Right lobe of liver (tissue), 6 donors: Measurements from ENCODE around the gene IFT88. TPM values are rescaled to one million over a fixed set of nuclear protein-coding genes. Genes with fewer than 3 reads are reported as not detected.

Experiments
- ATAC-seq, 4 donors: fragments of 200-7000 bp; cut with Tn5 transposase; one replicate each; pipeline ENCODE4 v1.9.1; 2020; ENCODE audit warnings: mild to moderate bottlenecking in 4 of 4, moderate library complexity in 4 of 4
- DNase-seq, 3 donors: peaks; one replicate each; pipeline ENCODE4 v3.0.0-alpha.2; 2020
- H3K27ac ChIP-seq, 3 donors: fragments of 200-600 bp; one replicate each; pipeline ENCODE4 v1.8.0; 2022
- H3K27me3 ChIP-seq, 2 donors: fragments of 200-600 bp; one replicate each; pipeline ENCODE4 v1.8.0; 2022
- H3K36me3 ChIP-seq, 4 donors: fragments of 200-600 bp; sonication (generic) in 1 of 4; one replicate each; pipeline versions ENCODE4 v1.5.1 to v1.8.0; 2017 to 2022; ENCODE audit warnings: control low read depth in 1 of 4
- H3K4me1 ChIP-seq, 4 donors: fragments of 200-600 bp; sonication (generic) in 1 of 4; one replicate each; pipeline versions ENCODE4 v1.5.1 to v1.8.0; 2017 to 2022; ENCODE audit warnings: control low read depth in 1 of 4
- H3K4me3 ChIP-seq, 3 donors: fragments of 200-600 bp; one replicate each; pipeline ENCODE4 v1.8.0; 2022
- H3K9me3 ChIP-seq, 4 donors: fragments of 200-600 bp; sonication (generic) in 1 of 4; one replicate each; pipeline versions ENCODE4 v1.5.1 to v1.8.0; 2017 to 2022; ENCODE audit warnings: control low read depth in 1 of 4
- POLR2A ChIP-seq: fragments of 450-650 bp; IDR thresholded peaks from one replicate; pipeline ENCODE4 v1.6.1; 2017; ENCODE audit warnings: antibody characterized with exemption, mild to moderate bottlenecking
- WGBS: methylation state at CpG from one replicate; pipeline ENCODE4 v1.1.6; 2018; ENCODE audit warnings: low coverage, low lambda C conversion rate; ENCODE audit not compliant: insufficient coverage; ENCODE audit errors: missing lambda C conversion rate; 5-methylcytosine and 5-hydroxymethylcytosine counted together
- intact Hi-C, 2 donors: fragments of 100-400 bp; cut with DNase I; formaldehyde crosslinking; loops; one replicate each; pipeline versions ENCODE4 v1.11.2 to v1.14.1; 2022
- total RNA-seq, 6 experiments: library from RNA; depleted of rRNA in 2 of 6; stranded (reverse); fragments of >200 nt in 2 of 6; fragmentation: NEBNext Ultra II Directional in 3 of 6; extraction: Animal tissue kit (Norgen Biotek cat#: 25700) in 3 of 6; gene quantifications; one replicate each; pipeline versions ENCODE4 v1.1.0 to v1.2.4, GENCODE V29; 2016 to 2023
- TF ChIP-seq, protein P1 (sequence below), 4 donors: fragments of 200-600 bp in 3 of 4; fragments of 450-650 bp in 1 of 4; IDR thresholded peaks; one replicate each; pipeline versions ENCODE4 v1.5.1 to v1.8.0; 2016 to 2022; ENCODE audit warnings: antibody characterized with exemption in 4 of 4, mild to moderate bottlenecking in 2 of 4
- donor health status: DM: no; HTN: yes; CAD: no.
- donor health status: DM: no; HTN: no; CAD: no.
- donor health status: DM: no; HTN: no; CAD: no.
- donor health status: DM: no; HTN: yes; CAD: no.
- donor health status: DM: no; HTN: yes; CAD: no.

The IFT88 gene
- total RNA-seq, 6 experiments from 2014 or later = 7.9 to 17.6 (median 11.8) TPM

DNA sequence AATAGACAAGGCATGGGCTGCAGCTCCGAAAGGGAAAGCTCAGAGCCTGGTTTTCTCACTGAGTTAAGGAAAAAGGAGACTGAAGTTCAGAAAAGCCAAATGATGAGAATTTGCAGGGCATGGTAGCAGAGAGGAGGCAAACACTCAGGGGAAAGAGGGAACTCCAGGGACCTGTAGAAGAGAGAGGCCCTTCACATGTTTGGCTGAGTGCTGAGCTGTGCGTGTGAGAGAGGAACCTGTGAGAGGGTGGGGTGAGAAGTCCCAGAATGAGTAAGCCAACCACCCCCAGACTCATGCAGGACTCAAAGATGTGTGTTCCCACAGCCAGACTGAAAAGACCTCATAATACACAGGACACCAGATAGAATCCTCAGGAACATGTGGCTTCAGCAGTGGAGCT, 38.5 kb upstream of the IFT88 start:
- no peaks in the 10 kb centered on the region for H3K27me3 ChIP-seq
- no peaks in the 10 kb centered on the region for H3K36me3 ChIP-seq
- H3K27ac ChIP-seq = no peak overlapping the region
- WGBS = 80% methylated on average over 2 of the region's 2 CpGs
- H3K4me3 ChIP-seq = no peak overlapping the region
- TF ChIP-seq, protein P1, sequence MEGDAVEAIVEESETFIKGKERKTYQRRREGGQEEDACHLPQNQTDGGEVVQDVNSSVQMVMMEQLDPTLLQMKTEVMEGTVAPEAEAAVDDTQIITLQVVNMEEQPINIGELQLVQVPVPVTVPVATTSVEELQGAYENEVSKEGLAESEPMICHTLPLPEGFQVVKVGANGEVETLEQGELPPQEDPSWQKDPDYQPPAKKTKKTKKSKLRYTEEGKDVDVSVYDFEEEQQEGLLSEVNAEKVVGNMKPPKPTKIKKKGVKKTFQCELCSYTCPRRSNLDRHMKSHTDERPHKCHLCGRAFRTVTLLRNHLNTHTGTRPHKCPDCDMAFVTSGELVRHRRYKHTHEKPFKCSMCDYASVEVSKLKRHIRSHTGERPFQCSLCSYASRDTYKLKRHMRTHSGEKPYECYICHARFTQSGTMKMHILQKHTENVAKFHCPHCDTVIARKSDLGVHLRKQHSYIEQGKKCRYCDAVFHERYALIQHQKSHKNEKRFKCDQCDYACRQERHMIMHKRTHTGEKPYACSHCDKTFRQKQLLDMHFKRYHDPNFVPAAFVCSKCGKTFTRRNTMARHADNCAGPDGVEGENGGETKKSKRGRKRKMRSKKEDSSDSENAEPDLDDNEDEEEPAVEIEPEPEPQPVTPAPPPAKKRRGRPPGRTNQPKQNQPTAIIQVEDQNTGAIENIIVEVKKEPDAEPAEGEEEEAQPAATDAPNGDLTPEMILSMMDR (IDR thresholded peaks at IDR 0.05) = no peak
- TF ChIP-seq POLR2A = no peak
- DNase-seq (no peak), ATAC-seq (no peak)
- H3K9me3 ChIP-seq = no peaks in the 10 kb centered on the region
- intact Hi-C loops = no loop called here
- H3K4me1 ChIP-seq = peaks cover 0 to 16% (median 2%) of the 10 kb centered on the region in 4 donors

DNA sequence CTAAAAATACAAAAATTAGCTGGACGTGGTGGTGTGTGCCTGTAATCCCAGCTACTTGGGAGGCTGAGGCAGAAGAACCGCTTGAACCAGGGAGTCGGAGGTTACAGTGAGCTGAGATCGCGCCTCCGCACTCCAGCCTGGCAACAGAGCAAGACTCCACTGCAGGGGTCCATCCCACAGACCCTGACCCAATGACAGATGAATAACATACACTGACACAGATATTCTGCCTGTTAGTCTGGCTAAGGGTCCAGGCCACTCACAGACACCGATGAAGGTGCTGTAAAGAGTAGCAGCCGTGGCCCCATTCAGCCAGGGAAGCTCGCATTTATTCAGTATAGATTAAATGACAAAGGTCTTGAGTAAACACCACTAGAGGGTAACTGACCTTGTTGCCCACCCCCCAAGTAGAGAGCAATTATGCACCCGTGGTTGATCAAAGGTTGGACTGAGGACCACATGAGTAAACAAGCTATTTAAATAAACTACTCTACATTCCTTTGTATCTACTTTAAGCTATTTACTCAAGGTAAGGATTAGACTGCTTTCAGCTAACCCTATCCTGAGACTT, 32.8 kb upstream of the IFT88 start:
- TF ChIP-seq, protein P1 (IDR thresholded peaks at IDR 0.05) = no peak
- no peak for TF ChIP-seq POLR2A
- intact Hi-C loops = no loop called here

DNA sequence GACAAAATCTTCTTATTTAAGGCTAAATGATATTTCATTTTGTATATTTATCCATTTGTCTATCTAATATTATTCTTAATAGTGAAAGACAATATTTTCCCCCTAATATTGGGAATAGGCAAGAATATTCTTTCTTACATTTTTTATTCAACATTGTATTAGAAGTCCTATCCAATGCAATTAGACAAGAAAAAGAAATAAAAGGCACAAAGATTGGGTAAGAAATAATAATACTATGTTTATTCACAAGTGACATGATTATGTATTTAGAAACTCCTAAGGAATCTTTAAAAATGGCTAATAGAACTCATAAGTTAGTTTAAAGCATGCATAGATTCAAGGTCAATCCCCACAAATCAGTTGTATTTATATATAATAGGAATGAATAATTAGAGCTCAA, 30.0 kb upstream of the IFT88 start:
- Histone ChIP-seq H3K27ac (no peak overlapping the region), H3K9me3 (no peaks in the 10 kb centered on the region), H3K4me1 (no peaks in the 10 kb centered on the region), H3K36me3 (no peaks in the 10 kb centered on the region), H3K4me3 (no peak overlapping the region), H3K27me3 (no peaks in the 10 kb centered on the region)
- TF ChIP-seq POLR2A = no peak
- ATAC-seq (no peak), DNase-seq (no peak)
- intact Hi-C loops = no loop called here

More for the DNA sequence above, 32.8 kb upstream of the IFT88 start:
- no peaks in the 10 kb centered on the region for H3K9me3 ChIP-seq
- no peaks in the 10 kb centered on the region for H3K27me3 ChIP-seq
- DNase-seq (no peak), ATAC-seq (no peak)
- no peaks in the 10 kb centered on the region for H3K4me1 ChIP-seq
- no peak overlapping the region for H3K4me3 ChIP-seq
- no peak overlapping the region for H3K27ac ChIP-seq
- WGBS = 58% methylated on average over 5 of the region's 10 CpGs
- no peaks in the 10 kb centered on the region for H3K36me3 ChIP-seq

DNA sequence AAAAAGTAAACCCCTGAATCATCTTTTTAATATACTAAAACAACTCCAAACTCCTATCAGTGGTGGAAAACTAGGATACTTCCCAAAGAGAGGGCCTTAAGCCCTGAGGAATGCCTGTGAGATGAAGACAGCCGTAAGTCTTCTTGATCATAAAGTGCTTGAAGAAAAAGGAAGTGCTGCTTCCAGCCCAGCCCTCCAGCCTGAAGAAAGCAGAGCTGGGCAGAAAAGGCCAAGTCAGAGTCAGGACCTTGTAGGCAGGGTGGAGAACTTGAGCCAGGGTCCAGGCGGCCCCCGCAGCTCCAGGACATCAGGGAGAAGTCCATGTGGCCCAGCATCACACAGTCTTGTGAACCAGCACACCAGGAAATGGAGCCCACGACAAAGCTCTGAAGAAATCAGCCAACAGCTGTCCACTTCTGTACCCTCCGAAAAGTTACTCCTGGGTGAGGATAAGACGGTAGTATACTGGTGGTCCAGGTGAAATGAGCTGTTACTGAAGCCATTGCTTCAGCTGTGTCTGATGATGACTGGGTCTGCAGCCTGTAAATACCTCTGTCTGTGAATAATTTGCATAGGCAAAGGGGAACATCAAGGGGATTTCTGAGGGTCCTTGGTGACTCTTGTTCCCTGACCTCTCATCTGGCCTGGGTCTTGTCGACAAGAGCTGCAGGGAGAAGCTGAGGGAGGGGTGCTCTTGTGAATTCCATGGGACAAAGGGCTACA, 22.6 kb upstream of the IFT88 start:
- WGBS = 47% methylated on average over 5 of the region's 7 CpGs

DNA sequence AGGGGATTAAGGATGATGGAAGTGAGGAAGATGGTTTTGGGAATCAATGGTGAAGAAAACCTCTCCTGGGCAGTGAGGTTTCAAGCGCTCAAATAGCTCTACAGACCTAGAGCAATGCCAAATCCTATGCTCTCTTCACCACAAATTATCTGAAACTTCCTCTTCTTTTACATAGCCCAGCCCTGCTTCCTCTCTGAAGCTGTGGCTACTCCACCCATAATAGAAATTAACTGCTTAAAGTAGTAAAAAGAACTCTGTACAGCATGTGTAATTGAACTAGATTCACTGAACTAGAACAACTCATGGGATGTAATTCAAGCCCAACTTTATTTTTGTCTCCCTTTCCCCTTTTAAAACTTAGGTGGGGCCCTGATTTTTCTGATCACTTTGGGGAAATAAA, 20.4 kb upstream of the IFT88 start:
- no peak for DNase-seq
- H3K36me3 ChIP-seq = no peaks in the 10 kb centered on the region
- no peaks in the 10 kb centered on the region for H3K27me3 ChIP-seq
- H3K9me3 ChIP-seq = no peaks in the 10 kb centered on the region
- ATAC-seq = peak in 3 of 4 donors; percentile 16 to 33 (median 30)
- no peak overlapping the region for H3K4me3 ChIP-seq
- TF ChIP-seq, protein P1 (IDR thresholded peaks at IDR 0.05) = no peak
- no peak for TF ChIP-seq POLR2A
- intact Hi-C loops = no loop called here
- no peak overlapping the region for H3K27ac ChIP-seq
- H3K4me1 ChIP-seq = peaks cover 0 to 24% (median 7%) of the 10 kb centered on the region in 4 donors
- 33% methylated on average over 1 of the region's 1 CpG for WGBS

More for the DNA sequence above, 22.6 kb upstream of the IFT88 start:
- ATAC-seq = peak in 2 of 4 donors; percentile 11 to 14
- Histone ChIP-seq H3K36me3 (no peaks in the 10 kb centered on the region), H3K4me1 (peaks cover 0 to 24% (median 7%) of the 10 kb centered on the region in 4 donors), H3K9me3 (no peaks in the 10 kb centered on the region), H3K4me3 (no peak overlapping the region), H3K27me3 (no peaks in the 10 kb centered on the region), H3K27ac (no peak overlapping the region)
- DNase-seq = peak in 1 of 3 donors; percentile 38
- intact Hi-C loops = no loop called here
- TF ChIP-seq, protein P1 (IDR thresholded peaks at IDR 0.05) = no peak
- TF ChIP-seq POLR2A = no peak
